Right forelimb (tissue), 1 donor: ENCODE measurements around the gene APBA3.
A peak's percentile ranks its signal among the peaks of the same experiment; 100 is the strongest.
"Not testable (repeated sequence)": the region's sequence is repeated elsewhere in the genome, so short reads cannot be mapped to it uniquely, and the experiment has no call there.

ENCODE experiments used
- DNase-seq: peaks from one replicate; pipeline ENCODE4 v3.0.0-alpha.2; 2018

The APBA3 gene

GRCh38 chr19:3770136-3770999 is 8.9 kb upstream of the APBA3 start:
- DNase-seq: no peak

- no peak for DNase-seq
These were observed 8.0 kb upstream of the APBA3 start for GRCh38 chr19:3769494-3769893.

- no peak for DNase-seq
These were observed 7.2 kb upstream of the APBA3 start for GRCh38 chr19:3768748-3769099.

DNA sequence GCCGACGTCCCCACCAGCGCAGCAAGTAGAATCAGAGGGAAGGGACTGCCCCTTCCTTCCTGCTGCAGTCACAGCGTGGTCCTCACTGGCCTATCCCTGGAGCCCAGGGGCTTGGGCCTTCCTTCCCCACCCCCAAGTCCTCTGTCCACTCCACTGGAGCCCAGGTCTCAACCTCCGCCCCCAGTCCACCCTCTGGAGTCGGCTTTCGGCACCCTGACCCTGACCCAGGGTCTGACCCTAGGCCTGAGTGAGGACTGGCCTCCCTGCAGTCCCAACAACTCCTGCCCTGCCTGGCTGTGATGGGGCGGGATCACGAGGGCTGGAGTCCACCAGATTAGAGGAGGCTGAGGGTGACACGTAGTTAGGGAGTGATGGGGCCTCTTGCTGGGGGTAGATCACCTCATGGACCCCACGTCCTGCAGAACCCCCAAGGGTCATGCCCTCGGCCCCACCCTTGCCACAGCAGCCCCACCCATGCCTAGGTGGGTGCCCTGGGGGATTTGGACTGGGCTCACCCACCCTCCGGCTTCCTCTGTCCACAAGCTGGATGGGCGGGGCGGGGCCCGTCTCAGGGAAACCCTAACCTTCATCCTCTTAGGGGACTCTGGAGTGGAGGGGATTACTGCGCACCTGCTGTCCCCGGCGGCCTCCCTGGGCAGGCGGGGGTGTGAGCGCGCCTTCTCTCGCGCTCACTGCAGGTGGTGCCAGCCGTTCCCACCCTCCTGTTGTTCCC is 6.7 kb upstream of the APBA3 start:
- DNase-seq: no peak

DNA sequence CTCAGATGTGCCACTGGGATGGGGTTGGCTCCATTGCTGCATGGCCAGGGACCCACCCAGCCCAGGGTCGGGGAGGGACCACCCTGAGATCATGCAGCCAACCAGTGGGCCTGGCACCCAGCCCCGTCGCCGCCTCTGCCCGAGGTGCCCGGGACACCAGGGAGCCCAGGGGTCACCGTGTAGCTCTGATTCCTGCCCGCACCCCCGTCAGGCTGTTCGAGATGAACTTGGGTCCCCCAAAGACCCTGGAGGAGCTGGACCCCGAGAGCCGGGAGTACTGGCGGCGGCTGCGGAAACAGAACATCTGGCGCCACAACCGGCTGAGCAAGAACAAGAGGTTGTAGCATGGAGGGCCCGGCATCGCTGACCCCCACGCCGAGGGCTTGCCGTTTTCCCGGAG is 5.6 kb upstream of the APBA3 start:
- DNase-seq: no peak

- no peak for DNase-seq
These were observed 5.0 kb upstream of the APBA3 start for GRCh38 chr19:3766520-3766919.

DNA sequence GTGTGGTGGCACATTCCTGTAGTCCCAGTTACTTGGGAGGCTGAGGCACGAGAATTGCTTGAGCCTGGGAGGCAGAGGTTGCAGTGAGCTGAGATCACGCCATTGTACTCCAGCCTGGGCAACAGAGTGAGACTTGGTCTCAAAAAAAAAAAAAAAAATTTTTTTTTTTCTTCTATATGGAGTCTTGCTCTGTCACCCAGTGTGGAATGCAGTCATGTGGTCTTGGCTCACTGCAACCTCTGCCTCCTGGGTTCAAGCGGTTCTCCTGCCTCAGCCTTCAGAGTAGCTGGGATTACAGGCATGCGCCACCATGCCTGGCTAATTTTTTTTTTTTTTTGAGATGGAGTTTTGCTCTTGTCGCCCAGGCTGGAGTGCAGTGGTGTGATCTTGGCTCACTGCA is 4.3 kb upstream of the APBA3 start:
- not testable (repeated sequence) for DNase-seq

DNA sequence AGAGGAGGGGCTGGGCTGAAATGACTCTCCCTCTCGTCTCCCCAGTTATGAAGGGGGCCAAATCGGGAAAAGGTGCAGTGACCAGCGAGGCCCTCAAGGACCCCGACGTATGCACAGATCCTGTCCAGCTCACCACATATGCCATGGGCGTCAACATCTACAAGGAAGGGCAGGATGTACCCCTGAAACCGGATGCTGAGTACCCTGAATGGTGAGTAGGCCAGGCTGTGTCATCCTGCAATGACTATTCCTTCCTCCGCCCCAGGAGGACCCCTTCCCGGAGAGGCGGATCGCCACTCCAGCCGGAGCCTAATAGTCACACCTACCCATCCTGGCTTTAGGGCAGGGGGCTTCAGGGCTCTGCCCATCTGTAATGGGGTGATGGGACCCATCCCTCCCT is 3.6 kb upstream of the APBA3 start:
- no peak for DNase-seq

DNA sequence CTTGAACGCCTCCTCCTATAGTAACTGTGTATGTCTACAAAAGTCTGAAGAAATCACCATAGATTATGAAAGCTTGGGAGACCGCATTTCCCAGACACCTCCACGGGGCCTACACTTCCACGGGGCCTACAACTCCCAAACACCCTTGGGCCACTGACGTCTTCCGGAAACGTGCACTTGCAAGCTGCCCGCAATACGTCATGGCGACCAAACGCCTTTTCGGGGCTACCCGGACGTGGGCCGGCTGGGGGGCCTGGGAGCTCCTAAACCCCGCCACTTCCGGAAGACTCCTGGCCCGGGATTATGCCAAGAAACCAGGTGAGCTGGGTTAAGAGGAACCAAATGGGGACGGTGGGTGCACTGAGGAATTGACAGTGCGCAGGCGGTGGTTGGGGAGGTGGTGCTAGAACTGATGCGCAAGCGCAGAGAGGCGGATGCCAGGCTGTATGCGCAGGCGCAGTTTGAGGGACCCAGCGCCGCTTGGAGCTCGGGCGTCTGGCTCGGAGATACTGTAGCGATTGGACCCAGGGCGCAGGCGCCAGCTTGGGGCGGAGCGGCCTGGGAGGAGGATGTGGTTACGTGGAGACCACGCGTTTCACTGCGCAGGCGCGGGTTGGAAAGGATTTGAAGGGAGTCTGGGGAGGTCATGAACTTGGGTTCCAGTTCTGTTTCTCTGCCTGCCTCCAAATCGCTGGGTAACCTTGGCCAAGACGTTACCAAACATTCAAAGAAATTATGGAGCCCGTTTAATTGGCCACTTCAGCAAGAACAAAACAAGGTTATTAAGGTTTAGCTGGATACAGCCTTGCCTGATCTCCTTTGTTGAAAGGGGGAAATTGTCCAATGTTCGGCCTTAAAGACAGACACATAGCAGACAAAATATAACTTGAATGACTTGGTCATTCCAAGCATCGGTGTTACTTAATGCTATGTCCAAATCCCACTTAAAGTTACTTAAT is 1.3 kb upstream of the APBA3 start, which contains the start of gene MRPL54:
MRPL54 (plus strand) TSS at position 182 of the 959 bp plus-strand sequence; CDS start at position 201, 19 bp downstream.
- DNase-seq: peak; percentile 100

DNA sequence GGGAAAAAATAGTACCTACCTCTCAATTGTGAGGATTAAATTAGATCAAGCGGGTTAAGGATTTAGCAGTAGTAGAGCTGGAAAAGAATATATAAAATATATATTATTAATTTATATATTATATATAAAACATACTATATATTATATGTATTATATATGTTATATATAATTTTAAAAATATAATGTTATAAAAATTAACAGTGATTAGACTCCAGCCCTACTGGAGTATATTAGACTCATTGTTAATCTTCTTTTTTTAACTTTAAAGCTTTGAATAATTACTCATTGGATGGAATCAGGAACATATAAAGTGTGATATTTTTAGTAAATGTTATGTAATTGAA is 610 bp upstream of the APBA3 start:
- DNase-seq: no peak

DNA sequence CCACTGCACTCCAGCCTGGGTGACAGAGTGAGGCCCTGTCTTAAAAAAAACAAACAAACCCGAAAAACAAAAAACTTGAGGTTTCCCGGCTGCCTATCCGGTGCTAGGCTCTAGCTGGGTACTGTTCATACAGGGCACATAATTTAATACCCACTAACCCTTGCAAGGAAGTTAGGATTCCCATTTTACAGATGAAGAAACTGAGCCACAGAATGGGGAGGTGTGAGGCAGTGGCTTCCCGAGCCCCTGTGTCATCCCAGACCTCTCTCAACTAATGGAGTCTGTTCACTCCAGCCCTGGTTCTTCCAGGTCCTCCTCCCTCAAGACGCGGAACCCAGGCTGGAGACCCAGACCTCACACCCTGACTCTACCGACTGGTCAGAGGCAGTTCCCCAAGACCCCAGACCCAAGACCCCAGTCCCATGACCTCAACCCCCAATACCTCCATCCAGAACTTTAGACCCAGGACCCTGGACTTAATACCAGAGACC is 576 bp downstream of the APBA3 start:
- peak; percentile 55 for DNase-seq

GRCh38 chr19:3759482-3760254 is 1.8 kb downstream of the APBA3 start:
- no peak for DNase-seq

DNA sequence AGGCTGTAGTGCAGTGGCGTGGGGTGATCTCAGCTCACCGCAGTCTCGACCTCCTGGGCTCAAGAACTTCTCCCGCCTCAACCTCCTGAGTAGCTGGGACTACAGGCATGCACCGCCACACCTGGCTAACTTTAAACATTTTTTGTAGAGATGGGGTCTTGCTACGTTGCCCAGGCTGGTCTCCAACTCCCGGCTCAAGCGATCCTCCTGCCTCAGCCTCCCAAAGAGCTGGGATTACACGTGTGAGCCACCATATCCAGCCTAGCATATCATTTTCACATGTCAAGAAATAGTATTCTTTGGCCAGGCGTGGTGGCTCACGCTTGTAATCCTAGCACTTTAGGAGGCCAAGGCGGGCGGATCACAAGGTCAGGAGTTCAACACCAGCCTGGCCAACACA is 3.2 kb downstream of the APBA3 start:
- not testable (repeated sequence) for DNase-seq

DNA sequence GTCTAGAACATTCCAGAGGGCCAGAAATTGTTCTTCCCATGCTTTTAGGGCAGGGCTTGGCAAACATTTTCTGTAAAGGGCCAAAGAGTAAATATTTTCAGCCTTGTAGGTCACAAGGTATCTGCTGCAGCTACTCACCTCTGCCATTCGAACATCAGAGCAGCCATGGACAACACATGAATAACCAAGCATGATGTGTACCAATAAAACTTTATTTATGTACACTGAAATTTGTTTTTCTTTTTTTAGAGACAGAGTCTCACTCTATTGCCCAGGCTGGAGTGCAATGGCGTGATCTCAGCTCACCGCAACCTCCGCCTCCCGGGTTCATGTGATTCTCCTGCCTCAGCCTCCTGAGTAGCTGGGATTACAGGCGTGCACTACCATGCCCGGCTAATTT is 3.8 kb downstream of the APBA3 start:
- DNase-seq: not testable (repeated sequence)

- DNase-seq: no peak
These were observed 7.7 kb downstream of the APBA3 start for GRCh38 chr19:3753631-3754410.

GRCh38 chr19:3752492-3752891 is 9.0 kb downstream of the APBA3 start:
- DNase-seq: no peak

DNA sequence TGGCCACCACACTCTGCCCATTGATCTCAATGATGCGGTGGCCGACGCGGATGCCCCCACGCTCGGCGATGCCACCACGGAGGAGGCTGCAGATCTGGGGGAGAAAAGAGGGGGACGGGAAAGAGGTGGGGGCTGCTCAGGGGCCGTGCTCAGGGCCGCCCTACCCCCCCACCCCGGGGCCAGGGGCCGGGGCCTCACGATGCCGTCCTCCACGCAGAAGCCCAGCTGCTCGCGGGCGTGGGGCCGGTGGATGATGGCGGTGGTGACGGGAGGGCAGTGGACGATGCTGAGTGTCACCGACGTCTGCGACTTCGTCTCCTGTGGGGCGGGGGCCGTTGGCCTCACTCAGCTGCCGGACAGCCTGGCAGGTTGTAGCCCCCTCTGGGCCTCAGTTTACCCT is 10.3 kb downstream of the APBA3 start:
- no peak for DNase-seq

DNA sequence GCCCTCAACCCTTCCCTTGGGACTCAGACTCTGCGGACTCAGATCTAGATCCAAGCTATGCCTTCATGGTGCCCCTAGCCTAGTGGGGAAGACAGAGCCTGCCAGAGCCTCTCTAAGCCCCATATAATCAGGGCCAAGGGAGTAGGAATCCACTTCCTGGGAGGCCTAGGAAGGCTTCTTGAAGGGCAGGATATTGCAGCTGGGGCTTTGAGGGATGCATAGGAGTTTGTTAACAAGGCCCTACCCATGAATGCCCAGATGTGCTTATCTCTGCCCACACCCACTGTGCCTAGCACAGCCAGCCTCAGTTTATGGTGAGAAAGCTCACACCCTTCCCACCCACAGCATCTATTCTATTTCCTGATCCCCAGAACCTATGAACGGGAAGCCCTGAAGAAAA is 11.3 kb downstream of the APBA3 start:
- no peak for DNase-seq

- DNase-seq: no peak
These were observed 12.5 kb downstream of the APBA3 start for GRCh38 chr19:3748965-3749364.

DNA sequence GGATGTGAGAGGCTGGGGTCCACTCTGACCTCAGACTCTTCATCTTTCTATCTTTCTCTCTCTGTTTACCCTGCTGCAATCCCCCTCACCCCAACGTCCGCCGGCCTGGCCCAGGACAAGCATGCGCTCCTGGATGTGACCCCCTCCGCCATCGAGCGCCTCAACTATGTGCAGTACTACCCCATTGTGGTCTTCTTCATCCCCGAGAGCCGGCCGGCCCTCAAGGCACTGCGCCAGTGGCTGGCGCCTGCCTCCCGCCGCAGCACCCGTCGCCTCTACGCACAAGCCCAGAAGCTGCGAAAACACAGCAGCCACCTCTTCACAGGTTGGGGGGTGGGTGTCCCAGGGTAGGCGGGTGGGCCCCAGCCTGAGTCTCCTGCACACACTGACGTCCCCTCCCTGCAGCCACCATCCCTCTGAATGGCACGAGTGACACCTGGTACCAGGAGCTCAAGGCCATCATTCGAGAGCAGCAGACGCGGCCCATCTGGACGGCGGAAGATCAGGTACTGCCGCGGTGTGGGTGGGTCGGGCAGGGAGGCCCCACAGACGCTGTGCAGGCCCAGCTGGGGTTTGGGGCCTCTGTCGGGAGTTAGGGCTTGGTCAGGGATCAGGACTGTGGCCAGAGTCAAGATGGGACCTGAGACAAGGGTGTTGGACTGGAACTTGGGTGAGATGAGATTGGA is 15.0 kb downstream of the APBA3 start:
- DNase-seq: no peak
